ENCODE measurements around the gene GOLT1A. TPM values are rescaled to one million over a fixed set of nuclear protein-coding genes. Genes with fewer than 3 reads are reported as not detected.
A peak's percentile ranks its signal among the peaks of the same experiment; 100 is the strongest.

GOLT1A gene
- total and polyA plus RNA-seq, 2 of the 8 experiments (the other 6 are each of a cell fraction or from before 2014, with no cell fraction given), result 7.5 to 8.5 TPM

GRCh38 chr1:204207136-204207616 is 6.6 kb downstream of the GOLT1A start:
- no peak overlapping the region for H3K56ac ChIP-seq (replicated peaks; ENCODE audit: insufficient read length, low read depth, low read length)
- H2BK120ac ChIP-seq (replicated peaks; ENCODE audit: low read depth, low read length), result no peak overlapping the region
- H4K8ac ChIP-seq (ENCODE audit: extremely low read depth, insufficient read depth, low read length), result no peak overlapping the region
- peaks cover 0 to 2% (median 2%) of the 10 kb centered on the region in 4 experiments; a peak in 4 of 7 replicates for H3K4me1 ChIP-seq (replicated peaks in 1 of 4; ENCODE audit: control insufficient read depth in 3 of 4, insufficient read depth in 4 of 4, low read length in 3 of 4)
- DNase-seq (ENCODE audit: low read depth in 1 of 2, low spot score in 2 of 2) (peak; percentile 41 to 100), FAIRE-seq (no peak)
- H3K14ac ChIP-seq (ENCODE audit: insufficient read length), result no peak overlapping the region
- H3K23me2 ChIP-seq (ENCODE audit: low read depth, low read length), result no peaks in the 10 kb centered on the region
- H3K36me3 ChIP-seq (ENCODE audit: control insufficient read depth in 2 of 4, insufficient read depth in 4 of 4, low read length in 3 of 4), result no peaks in the 10 kb centered on the region
- no peaks in the 10 kb centered on the region for H3K27me3 ChIP-seq (replicated peaks in 1 of 4; ENCODE audit: control insufficient read depth in 3 of 4, extremely low read depth in 1 of 4, insufficient read depth in 3 of 4, low read length in 3 of 4)
- no peak overlapping the region for H4K91ac ChIP-seq (replicated peaks; ENCODE audit: insufficient read length, low read length)
- WGBS, 2 experiments (ENCODE audit: extremely low coverage in 1 of 2, insufficient coverage in 1 of 2, insufficient read length in 1 of 2, insufficient replicate concordance in 2 of 2, low coverage in 1 of 2, low lambda C conversion rate in 2 of 2, missing lambda C conversion rate in 1 of 2), result 24% methylated on average over 13 of the region's 13 CpGs; no CpG with 5 or more reads in 1 of the 2 experiments
- H3K4me2 ChIP-seq (ENCODE audit: insufficient read depth in 1 of 2, low read depth in 2 of 2, low read length in 2 of 2), result no peak overlapping the region
- H3K79me1 ChIP-seq (ENCODE audit: low read depth, low read length), result peaks cover 3% of the 10 kb centered on the region; the same call in 1 of the 2 replicates
- no peak overlapping the region; the same call in 1 of the 2 replicates for H3K18ac ChIP-seq (ENCODE audit: extremely low read depth, low read length)
- no peak overlapping the region for H3K27ac ChIP-seq (ENCODE audit: low read depth, low read length)
- no peak overlapping the region for H4K5ac ChIP-seq (ENCODE audit: insufficient read length, low read depth, low read length)
- H2BK15ac ChIP-seq (ENCODE audit: low read length), result no peak overlapping the region
- ChIA-PET POLR2A (ENCODE audit: partially characterized antibody) (interaction anchor here (0.9 to 2.0 kb wide), 4 partner anchors 10 to 345 kb away, joined by 3 to 11 read pairs (median 4); partner anchors contain the start of genes KISS1 and SNRPE), CTCF (ENCODE audit: partially characterized antibody) (interaction anchor here (0.6 to 12.6 kb wide), 60 partner anchors 9 to 336 kb away, joined by 3 to 360 read pairs (median 5); partner anchors contain the start of genes ETNK2, GOLT1A, KISS1 and PLEKHA6)
- no peak overlapping the region for H2BK5ac ChIP-seq (ENCODE audit: low read depth, low read length)
- H4K20me1 ChIP-seq (replicated peaks in 1 of 2; ENCODE audit: control insufficient read depth in 1 of 2, insufficient read depth in 2 of 2, low read length in 2 of 2), result peaks cover 0 to 4% of the 10 kb centered on the region in 2 experiments
- H2BK20ac ChIP-seq (ENCODE audit: low read length), result no peak overlapping the region
- no peak overlapping the region for H3K4me3 ChIP-seq (ENCODE audit: extremely low read depth in 1 of 4, insufficient read depth in 2 of 4, low read depth in 3 of 4, low read length in 4 of 4)
- no peak overlapping the region for H3K4ac ChIP-seq (replicated peaks; ENCODE audit: insufficient read length, low read depth, low read length)
- H2BK12ac ChIP-seq (ENCODE audit: low read depth, low read length), result no peak overlapping the region
- no peaks in the 10 kb centered on the region for H3K79me2 ChIP-seq (ENCODE audit: control insufficient read depth in 1 of 2, insufficient read depth in 2 of 2, low read length in 2 of 2)
- no peaks in the 10 kb centered on the region for H3K9me3 ChIP-seq (ENCODE audit: insufficient read depth in 2 of 2, low read depth in 1 of 2, low read length in 1 of 2)
- H2AK5ac ChIP-seq (ENCODE audit: low read depth, low read length), result no peak overlapping the region
- H3K9ac ChIP-seq (replicated peaks in 1 of 4; ENCODE audit: extremely low read depth in 1 of 4, low read depth in 3 of 4, low read length in 3 of 4), result no peak overlapping the region
- no peak overlapping the region for H3K23ac ChIP-seq (ENCODE audit: insufficient read length)
- no peak overlapping the region for H2AFZ ChIP-seq (ENCODE audit: low read length)
- TF ChIP-seq YY1 (IDR thresholded peaks at IDR 0.05; ENCODE audit: low read depth, low read length) (0 out of 2 replicates have a peak, but pooled peaks have one; percentile 38), JUN (IDR thresholded peaks at IDR 0.05; ENCODE audit: low read depth, low read length) (no peak), SUZ12 (IDR thresholded peaks at IDR 0.05; ENCODE audit: low read length) (no peak), CTBP2 (IDR thresholded peaks at IDR 0.05; ENCODE audit: borderline replicate concordance, insufficient read depth, insufficient read length, low read length) (peak; percentile 26), JUND (IDR thresholded peaks at IDR 0.05; ENCODE audit: low read length) (peak; percentile 56), CBX5 (IDR thresholded peaks at IDR 0.05; ENCODE audit: low read depth, low read length) (no peak), POU5F1 (IDR thresholded peaks at IDR 0.05; ENCODE audit: low read depth, low read length) (no peak), SAP30 (IDR thresholded peaks at IDR 0.05; ENCODE audit: insufficient read depth, insufficient replicate concordance, low read length) (no peak), GABPA (IDR thresholded peaks at IDR 0.05; ENCODE audit: borderline replicate concordance, insufficient read depth, low read length) (no peak)
- TF ChIP-seq, protein P1, sequence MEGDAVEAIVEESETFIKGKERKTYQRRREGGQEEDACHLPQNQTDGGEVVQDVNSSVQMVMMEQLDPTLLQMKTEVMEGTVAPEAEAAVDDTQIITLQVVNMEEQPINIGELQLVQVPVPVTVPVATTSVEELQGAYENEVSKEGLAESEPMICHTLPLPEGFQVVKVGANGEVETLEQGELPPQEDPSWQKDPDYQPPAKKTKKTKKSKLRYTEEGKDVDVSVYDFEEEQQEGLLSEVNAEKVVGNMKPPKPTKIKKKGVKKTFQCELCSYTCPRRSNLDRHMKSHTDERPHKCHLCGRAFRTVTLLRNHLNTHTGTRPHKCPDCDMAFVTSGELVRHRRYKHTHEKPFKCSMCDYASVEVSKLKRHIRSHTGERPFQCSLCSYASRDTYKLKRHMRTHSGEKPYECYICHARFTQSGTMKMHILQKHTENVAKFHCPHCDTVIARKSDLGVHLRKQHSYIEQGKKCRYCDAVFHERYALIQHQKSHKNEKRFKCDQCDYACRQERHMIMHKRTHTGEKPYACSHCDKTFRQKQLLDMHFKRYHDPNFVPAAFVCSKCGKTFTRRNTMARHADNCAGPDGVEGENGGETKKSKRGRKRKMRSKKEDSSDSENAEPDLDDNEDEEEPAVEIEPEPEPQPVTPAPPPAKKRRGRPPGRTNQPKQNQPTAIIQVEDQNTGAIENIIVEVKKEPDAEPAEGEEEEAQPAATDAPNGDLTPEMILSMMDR (IDR thresholded peaks at IDR 0.05; ENCODE audit: control extremely low read depth in 1 of 3, insufficient read depth in 1 of 3, low read depth in 1 of 3, low read length in 3 of 3), result peak; percentile 96 to 98 (median 96)
